Subcutaneous abdominal adipose tissue (tissue), 5 donors: ENCODE data around the gene GNAZ.

ENCODE experiments used
- H3K27ac ChIP-seq: one replicate; pipeline ENCODE4 v1.7.0; 2013; ENCODE audit warnings: low read depth, mild to moderate bottlenecking, inconsistent platforms, low read length, moderate library complexity
- H3K27me3 ChIP-seq, 5 donors: one replicate each; pipeline ENCODE4 v1.7.0; 2013; ENCODE audit warnings: low read length in 5 of 5, inconsistent platforms in 1 of 5; ENCODE audit not compliant: control insufficient read depth in 5 of 5, insufficient read depth in 4 of 5
- H3K36me3 ChIP-seq, 5 donors: one replicate each; pipeline ENCODE4 v1.7.0; 2013; ENCODE audit warnings: low read length in 5 of 5; ENCODE audit not compliant: control insufficient read depth in 5 of 5, insufficient read depth in 5 of 5
- H3K4me1 ChIP-seq, 5 donors: one replicate each; pipeline ENCODE4 v1.7.0; 2013; ENCODE audit warnings: low read length in 5 of 5, mild to moderate bottlenecking in 3 of 5, moderate library complexity in 1 of 5; ENCODE audit not compliant: control insufficient read depth in 5 of 5, insufficient read depth in 5 of 5
- H3K4me3 ChIP-seq, 5 donors: one replicate each; pipeline ENCODE4 v1.7.0; 2013; ENCODE audit warnings: low read length in 5 of 5, low read depth in 1 of 5
- H3K9ac ChIP-seq, 5 donors: one replicate each; pipeline ENCODE4 v1.7.0; 2013; ENCODE audit warnings: low read length in 5 of 5, mild to moderate bottlenecking in 4 of 5, moderate library complexity in 3 of 5
- H3K9me3 ChIP-seq, 5 donors: one replicate each; pipeline ENCODE4 v1.7.0; 2013; ENCODE audit warnings: low read length in 5 of 5; ENCODE audit not compliant: control insufficient read depth in 5 of 5
- donor health status: healthy.
- donor health status: healthy.
- donor health status: healthy.
- donor health status: healthy.
- donor health status: healthy.

GNAZ gene

DNA sequence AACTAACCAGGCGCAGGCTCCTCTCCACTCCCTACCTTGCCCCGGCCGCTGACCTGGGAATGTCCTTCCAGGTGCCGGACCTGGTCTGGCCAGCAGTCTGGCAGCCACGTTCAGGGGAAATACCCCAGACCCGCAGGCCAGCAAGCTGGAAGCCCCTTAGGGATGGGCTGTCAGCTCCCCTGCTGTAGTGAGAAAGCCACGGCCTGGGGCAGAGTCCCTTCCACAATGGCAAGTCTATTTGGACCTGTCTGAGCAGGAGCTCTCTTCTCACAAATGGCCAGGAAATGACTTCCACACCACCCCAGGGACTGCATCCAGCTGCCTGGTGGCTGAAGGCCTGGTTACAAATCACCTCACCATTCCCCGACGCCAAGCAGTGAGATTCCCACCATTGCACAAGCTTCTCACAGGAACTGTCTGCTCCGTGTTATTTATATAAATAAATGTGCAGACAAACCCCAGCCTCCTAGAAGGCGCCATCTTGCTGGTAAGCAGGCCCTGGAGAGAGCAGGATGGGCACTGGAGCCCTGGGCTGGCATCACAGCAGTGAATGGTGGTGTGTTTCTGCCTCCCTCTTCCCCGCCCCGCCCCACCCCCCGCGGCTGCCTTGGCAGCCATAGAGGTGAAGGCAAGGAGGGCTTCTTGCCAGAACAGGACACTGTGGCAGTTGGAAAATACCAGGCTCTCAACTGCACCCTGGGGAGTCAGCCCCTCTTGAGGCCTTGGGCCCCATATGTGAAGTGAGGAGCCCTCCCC is 47.8 kb downstream of the GNAZ start:
- H3K9me3 ChIP-seq: no peaks in the 10 kb centered on the region
- H3K4me3 ChIP-seq: no peak overlapping the region
- H3K36me3 ChIP-seq: peaks cover 0 to 2% (median under 1%) of the 10 kb centered on the region in 5 donors
- peaks cover 0 to 56% (median 16%) of the 10 kb centered on the region in 5 donors for H3K4me1 ChIP-seq
- no peak overlapping the region for H3K9ac ChIP-seq
- peaks cover 0 to 5% (median 0%) of the 10 kb centered on the region in 5 donors for H3K27me3 ChIP-seq
- H3K27ac ChIP-seq: no peak overlapping the region

- Histone ChIP-seq H3K9me3 (no peaks in the 10 kb centered on the region), H3K27me3 (peaks cover 0 to 3% (median 0%) of the 10 kb centered on the region in 5 donors), H3K4me3 (no peak overlapping the region), H3K4me1 (peaks cover 0 to 48% (median 13%) of the 10 kb centered on the region in 5 donors), H3K27ac (no peak overlapping the region), H3K9ac (no peak overlapping the region), H3K36me3 (peaks cover 0 to 8% (median 7%) of the 10 kb centered on the region in 5 donors)
Observed at GRCh38 chr22:23118647-23119493, 48.6 kb downstream of the GNAZ start.

- Histone ChIP-seq H3K9ac (peak overlapping the region in 1 of 5 donors; percentile 44), H3K27me3 (peaks cover 0 to 3% (median 0%) of the 10 kb centered on the region in 5 donors), H3K27ac (peak overlapping the region; percentile 16), H3K4me3 (no peak overlapping the region), H3K36me3 (peaks cover 0 to 10% (median 8%) of the 10 kb centered on the region in 5 donors), H3K9me3 (no peaks in the 10 kb centered on the region), H3K4me1 (peaks cover 3 to 43% (median 17%) of the 10 kb centered on the region in 5 donors)
Observed at GRCh38 chr22:23119494-23120414, 49.4 kb downstream of the GNAZ start.

DNA sequence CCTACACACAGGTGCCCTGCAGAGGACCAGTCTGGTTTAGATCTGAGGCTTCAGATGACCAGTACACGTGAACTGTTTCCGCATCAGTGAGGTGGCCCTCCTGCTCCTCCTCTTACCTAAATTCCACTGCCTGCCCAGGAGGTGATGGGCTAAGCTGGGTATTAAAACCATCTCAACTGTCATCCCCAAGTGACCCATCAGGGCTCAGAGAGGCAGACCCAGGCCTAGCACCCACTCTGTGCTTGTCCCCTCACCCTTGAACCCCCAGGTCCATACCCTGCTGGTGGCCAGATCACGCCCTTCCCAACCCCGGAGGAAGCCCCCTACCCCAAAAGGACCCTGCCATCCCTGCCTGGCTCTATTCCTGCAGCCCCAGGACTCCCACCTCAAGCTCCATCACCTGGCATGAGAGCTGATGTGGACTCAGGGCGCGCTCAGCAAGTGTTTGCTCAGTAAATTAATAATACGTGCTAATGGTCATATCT is 50.1 kb downstream of the GNAZ start:
- no peaks in the 10 kb centered on the region for H3K9me3 ChIP-seq
- no peak overlapping the region for H3K4me3 ChIP-seq
- peaks cover 0 to 15% (median 8%) of the 10 kb centered on the region in 5 donors for H3K36me3 ChIP-seq
- no peak overlapping the region for H3K27ac ChIP-seq
- peak overlapping the region in 1 of 5 donors; percentile 44 for H3K9ac ChIP-seq
- H3K4me1 ChIP-seq: peaks cover 6 to 44% (median 19%) of the 10 kb centered on the region in 5 donors
- peaks cover 0 to 3% (median 0%) of the 10 kb centered on the region in 5 donors for H3K27me3 ChIP-seq

GRCh38 chr22:23121000-23121421 is 50.7 kb downstream of the GNAZ start:
- no peak overlapping the region for H3K4me3 ChIP-seq
- H3K36me3 ChIP-seq: peaks cover 0 to 17% (median 8%) of the 10 kb centered on the region in 5 donors
- H3K27me3 ChIP-seq: peaks cover 0 to 3% (median 0%) of the 10 kb centered on the region in 5 donors
- H3K9ac ChIP-seq: no peak overlapping the region
- H3K9me3 ChIP-seq: no peaks in the 10 kb centered on the region
- H3K27ac ChIP-seq: no peak overlapping the region
- H3K4me1 ChIP-seq: peaks cover 6 to 44% (median 19%) of the 10 kb centered on the region in 5 donors

DNA sequence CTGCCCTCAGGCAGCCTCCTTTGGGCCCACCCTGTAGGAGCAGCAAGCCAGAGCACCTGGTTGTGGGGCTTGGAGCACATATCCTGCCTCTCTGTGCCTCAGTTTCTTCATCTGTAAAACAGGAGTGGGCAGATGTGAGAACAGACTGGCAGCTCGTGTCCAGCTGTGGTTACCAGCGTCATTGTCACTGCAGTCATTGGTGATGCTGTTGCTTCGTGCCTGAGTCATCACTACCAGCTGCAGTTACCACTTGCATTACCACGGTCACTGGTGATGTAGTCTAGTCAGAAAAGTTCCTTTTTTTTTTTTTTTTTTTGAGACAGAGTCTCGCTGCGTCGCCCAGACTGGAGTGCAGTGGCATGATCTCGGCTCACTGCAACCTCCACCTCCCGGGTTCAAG is 51.1 kb downstream of the GNAZ start:
- no peak overlapping the region for H3K4me3 ChIP-seq
- H3K27me3 ChIP-seq: peaks cover 0 to 3% (median 0%) of the 10 kb centered on the region in 5 donors
- H3K36me3 ChIP-seq: peaks cover 0 to 17% (median 8%) of the 10 kb centered on the region in 5 donors
- H3K4me1 ChIP-seq: peaks cover 6 to 44% (median 19%) of the 10 kb centered on the region in 5 donors
- H3K9me3 ChIP-seq: no peaks in the 10 kb centered on the region
- H3K9ac ChIP-seq: no peak overlapping the region
- no peak overlapping the region for H3K27ac ChIP-seq

DNA sequence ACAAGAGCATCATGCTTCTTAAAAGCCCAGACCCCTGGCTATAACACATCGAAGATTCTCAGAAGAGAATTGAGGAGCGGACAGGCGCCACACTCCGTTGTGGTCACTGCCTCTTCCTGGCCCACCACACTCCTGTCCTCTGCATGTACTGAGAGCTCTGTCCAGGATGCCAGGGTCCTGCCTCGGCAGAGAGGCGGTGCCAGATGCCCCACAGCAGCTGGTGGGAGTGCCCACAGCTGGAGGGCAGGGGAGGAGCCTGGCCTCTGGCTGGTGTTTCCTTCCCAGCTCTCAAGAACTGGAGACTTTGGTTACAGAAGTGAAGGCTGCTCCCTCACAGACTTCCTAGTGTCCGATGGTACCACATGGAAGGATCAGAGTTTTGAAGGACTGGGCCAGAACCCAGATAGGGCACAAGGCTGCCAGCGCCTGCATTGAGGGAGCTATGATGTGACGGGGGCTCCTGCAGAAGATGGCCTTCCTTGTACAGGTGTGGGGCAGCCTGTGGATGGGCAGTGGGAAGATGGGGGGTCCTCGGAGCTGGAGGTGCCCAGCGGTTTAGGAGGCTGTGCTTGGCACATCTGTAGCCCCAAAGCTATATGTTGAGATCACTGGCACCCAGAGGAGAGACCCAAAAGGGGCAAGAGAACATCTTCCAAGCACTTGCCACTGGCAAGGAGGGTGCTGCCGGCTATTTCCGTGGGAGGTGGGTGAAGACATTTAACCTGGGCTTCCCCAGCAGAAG is 52.1 kb downstream of the GNAZ start:
- no peak overlapping the region for H3K27ac ChIP-seq
- peaks cover 0 to 17% (median 8%) of the 10 kb centered on the region in 5 donors for H3K36me3 ChIP-seq
- no peak overlapping the region for H3K4me3 ChIP-seq
- H3K9ac ChIP-seq: no peak overlapping the region
- no peaks in the 10 kb centered on the region for H3K9me3 ChIP-seq
- peaks cover 6 to 45% (median 17%) of the 10 kb centered on the region in 5 donors for H3K4me1 ChIP-seq
- peaks cover 0 to 3% (median 0%) of the 10 kb centered on the region in 5 donors for H3K27me3 ChIP-seq

- Histone ChIP-seq H3K27ac (no peak overlapping the region), H3K9me3 (no peaks in the 10 kb centered on the region), H3K4me3 (no peak overlapping the region), H3K4me1 (peaks cover 6 to 45% (median 13%) of the 10 kb centered on the region in 5 donors), H3K36me3 (peaks cover 0 to 17% (median 8%) of the 10 kb centered on the region in 5 donors), H3K27me3 (peaks cover 0 to 3% (median 0%) of the 10 kb centered on the region in 5 donors), H3K9ac (no peak overlapping the region)
Observed at GRCh38 chr22:23122992-23123803, 52.9 kb downstream of the GNAZ start.
